Measurements from ENCODE around the gene RHBDF2.

GRCh38 chr17:76521262-76521661 is 20.0 kb upstream of the RHBDF2 start:
- no peak for TF ChIP-seq POLR2AphosphoS5 (IDR thresholded peaks at IDR 0.05; ENCODE audit: low read depth, low read length)
- TF ChIP-seq TAF1 (IDR thresholded peaks at IDR 0.05; ENCODE audit: borderline replicate concordance, low read depth, low read length), result no peak
- TF ChIP-seq POLR2A (IDR thresholded peaks at IDR 0.05; ENCODE audit: low read depth, low read length), result no peak

All from GM12892 (cell line).